ENCODE measurements around the gene ATP8B4.
"Not testable (repeated sequence)": the region's sequence is repeated elsewhere in the genome, so short reads cannot be mapped to it uniquely, and the experiment has no call there.

DNA sequence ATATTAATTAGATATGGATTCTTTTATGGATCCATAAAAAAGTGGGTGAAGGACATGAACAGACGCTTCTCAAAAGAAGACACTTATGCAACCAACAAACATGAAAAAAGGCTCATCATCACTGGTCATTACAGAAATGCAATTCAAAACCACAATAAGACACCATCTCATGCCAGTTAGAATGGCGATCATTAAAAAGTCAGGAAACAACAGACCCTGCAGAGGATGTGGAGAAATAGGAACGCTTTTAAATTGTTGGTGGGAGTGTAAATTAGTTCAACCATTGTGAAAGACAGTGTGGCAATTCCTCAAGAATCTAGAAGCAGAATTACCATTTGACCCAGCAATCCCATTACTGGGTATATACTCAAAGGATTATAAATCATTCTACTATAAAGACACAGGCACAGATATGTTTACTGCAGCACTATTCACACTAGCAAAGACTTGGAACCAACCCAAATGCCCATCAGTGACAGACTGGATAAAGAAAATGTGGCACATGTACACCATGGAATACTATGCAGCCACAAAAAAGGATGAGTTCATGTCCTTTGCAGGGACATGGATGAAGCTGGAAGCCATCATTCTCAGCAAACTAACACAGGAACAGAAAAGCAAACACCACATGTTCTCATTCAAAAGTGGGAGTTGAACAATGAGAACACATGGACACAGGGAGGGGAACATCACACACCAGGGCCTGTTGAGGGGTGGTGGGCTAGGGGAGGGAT is 13.4 kb upstream of the ATP8B4 start:
- not testable (repeated sequence) for TF ChIP-seq POLR2A (IDR thresholded peaks at IDR 0.05)
- TF ChIP-seq, protein P1, sequence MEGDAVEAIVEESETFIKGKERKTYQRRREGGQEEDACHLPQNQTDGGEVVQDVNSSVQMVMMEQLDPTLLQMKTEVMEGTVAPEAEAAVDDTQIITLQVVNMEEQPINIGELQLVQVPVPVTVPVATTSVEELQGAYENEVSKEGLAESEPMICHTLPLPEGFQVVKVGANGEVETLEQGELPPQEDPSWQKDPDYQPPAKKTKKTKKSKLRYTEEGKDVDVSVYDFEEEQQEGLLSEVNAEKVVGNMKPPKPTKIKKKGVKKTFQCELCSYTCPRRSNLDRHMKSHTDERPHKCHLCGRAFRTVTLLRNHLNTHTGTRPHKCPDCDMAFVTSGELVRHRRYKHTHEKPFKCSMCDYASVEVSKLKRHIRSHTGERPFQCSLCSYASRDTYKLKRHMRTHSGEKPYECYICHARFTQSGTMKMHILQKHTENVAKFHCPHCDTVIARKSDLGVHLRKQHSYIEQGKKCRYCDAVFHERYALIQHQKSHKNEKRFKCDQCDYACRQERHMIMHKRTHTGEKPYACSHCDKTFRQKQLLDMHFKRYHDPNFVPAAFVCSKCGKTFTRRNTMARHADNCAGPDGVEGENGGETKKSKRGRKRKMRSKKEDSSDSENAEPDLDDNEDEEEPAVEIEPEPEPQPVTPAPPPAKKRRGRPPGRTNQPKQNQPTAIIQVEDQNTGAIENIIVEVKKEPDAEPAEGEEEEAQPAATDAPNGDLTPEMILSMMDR (IDR thresholded peaks at IDR 0.05), result not testable (repeated sequence)

Measured in tibial nerve (tissue), 3 donors.